MV-4-11 (cell line): Measurements from ENCODE around the gene ELP1.
A peak's percentile ranks its signal among the peaks of the same experiment; 100 is the strongest.
"Not testable (repeated sequence)": the region's sequence is repeated elsewhere in the genome, so short reads cannot be mapped to it uniquely, and the experiment has no call there.

Experiments used
- DNase-seq: peaks from one replicate; lab custom pipeline; 2025; lab: John Stamatoyannopoulos, UW

ELP1 gene, protein sequence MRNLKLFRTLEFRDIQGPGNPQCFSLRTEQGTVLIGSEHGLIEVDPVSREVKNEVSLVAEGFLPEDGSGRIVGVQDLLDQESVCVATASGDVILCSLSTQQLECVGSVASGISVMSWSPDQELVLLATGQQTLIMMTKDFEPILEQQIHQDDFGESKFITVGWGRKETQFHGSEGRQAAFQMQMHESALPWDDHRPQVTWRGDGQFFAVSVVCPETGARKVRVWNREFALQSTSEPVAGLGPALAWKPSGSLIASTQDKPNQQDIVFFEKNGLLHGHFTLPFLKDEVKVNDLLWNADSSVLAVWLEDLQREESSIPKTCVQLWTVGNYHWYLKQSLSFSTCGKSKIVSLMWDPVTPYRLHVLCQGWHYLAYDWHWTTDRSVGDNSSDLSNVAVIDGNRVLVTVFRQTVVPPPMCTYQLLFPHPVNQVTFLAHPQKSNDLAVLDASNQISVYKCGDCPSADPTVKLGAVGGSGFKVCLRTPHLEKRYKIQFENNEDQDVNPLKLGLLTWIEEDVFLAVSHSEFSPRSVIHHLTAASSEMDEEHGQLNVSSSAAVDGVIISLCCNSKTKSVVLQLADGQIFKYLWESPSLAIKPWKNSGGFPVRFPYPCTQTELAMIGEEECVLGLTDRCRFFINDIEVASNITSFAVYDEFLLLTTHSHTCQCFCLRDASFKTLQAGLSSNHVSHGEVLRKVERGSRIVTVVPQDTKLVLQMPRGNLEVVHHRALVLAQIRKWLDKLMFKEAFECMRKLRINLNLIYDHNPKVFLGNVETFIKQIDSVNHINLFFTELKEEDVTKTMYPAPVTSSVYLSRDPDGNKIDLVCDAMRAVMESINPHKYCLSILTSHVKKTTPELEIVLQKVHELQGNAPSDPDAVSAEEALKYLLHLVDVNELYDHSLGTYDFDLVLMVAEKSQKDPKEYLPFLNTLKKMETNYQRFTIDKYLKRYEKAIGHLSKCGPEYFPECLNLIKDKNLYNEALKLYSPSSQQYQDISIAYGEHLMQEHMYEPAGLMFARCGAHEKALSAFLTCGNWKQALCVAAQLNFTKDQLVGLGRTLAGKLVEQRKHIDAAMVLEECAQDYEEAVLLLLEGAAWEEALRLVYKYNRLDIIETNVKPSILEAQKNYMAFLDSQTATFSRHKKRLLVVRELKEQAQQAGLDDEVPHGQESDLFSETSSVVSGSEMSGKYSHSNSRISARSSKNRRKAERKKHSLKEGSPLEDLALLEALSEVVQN (N-terminal part only)

DNA sequence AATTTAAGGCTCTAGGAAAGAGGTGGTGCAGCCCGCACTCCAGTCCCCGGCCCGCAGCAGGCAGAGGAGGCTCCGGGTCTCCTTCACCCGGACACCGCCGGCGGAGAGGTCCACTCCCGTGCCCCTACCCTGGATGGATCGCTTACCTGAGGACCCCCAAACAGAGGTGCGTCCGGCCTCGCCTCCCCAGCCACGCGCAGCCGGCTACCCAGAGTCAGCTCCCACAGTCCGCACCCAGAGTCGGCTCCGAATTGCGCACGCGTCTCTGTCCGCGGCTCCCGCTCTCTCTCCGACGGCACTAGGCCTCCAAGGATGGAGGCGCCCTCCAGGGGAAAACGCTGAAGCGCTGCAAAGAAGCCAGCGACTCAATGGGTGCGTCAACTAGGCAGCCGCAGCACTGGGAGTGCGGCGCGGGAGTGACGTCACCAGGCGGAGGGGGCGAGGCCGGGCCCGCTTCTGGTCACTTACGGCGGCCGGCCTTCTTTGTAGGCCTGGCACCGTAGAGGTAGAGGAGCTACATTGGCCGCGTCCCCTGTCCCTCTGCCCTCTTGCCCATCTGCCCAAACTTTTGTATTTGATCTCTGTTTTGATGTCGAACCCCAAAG is at the start of gene ELP1:
ELP1 (minus strand) TSS at position 407 of the 605 bp plus-strand sequence. CDS start 2,978 bp downstream, outside the sequence.
- peak; percentile 94 for DNase-seq

DNA sequence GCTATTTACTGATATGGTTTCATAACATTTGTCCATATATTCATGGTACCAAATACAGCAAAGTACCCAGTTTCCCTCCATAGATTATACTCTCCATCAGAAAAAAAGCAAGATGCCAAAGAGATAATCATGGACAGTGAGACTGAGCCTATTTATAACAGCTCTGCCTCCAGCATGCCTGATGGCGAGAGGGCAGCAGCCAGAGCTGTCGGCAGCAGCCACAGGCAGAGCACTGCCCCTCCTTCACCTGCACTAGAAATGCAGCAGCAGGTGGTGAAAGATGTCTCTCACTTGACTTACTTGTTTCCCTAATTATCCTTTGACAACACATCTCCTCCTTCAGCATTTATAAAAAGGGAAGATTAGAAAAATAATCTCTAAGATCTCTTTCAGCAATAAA is 47.0 kb upstream of the ELP1 start:
- DNase-seq, result no peak

DNA sequence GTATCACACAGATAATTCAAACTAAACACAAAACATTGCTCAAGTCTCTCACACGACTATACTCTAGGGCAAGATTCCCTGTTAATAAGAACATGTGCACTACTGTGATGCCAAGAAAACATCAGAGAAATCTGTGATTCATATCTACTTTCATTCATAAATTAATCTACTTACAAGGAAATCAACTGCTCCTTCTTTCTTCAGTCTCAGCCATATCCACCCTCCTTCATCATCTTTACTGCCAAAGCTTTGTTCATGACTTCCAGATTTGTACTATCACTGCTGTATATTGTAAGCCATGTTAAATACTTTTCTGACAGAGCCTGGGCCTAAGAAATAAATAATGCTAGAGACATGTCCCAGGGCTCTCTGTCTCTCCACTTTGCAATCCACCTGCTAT is 44.3 kb upstream of the ELP1 start:
- DNase-seq, result no peak

DNA sequence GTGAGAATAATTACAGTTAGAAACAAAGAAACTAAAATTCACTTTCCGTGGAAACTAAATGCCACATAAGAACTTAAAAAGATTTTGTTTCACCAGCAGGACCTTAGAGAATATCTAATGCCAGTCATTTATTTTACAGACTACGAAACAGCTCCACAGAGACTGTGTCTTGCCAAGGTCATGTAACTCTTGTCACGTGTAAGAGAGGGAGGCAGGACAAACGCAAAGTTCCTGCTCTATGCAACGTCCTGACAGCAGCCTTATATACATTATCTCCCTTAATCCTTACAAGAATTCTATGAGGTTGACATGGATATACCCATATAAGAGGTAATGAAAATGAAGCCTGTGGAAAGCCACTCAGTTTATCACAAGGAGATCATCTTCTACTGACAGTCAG is 40.0 kb upstream of the ELP1 start:
- DNase-seq, result no peak

DNA sequence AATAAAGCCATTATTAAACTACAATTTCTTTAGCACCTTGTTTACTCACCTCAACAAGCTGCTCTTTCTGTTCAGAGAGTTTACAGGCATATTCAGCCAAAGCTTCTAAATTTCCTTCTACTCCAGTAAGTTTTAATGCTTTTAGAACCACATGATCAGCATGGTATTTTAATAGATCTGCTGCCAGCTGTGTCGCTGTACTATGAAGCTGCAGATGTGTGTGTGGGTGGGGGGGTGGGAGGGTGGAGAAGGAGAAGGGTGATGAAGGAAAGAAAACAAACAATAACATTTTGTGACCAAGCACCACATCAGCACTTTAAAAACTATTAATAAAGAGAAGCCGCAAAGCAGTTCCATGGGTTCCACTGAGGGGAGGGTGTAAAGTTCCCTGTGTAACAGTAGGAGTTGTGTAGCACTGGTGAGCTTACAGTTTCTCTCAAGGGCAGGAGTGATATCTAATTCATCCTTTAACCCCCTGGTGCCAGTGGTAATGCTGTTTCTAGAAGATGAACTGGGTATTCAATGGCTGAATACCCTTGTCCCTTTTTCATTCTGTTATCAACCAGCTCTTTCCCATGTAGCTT is 38.8 kb upstream of the ELP1 start:
- DNase-seq, result no peak

DNA sequence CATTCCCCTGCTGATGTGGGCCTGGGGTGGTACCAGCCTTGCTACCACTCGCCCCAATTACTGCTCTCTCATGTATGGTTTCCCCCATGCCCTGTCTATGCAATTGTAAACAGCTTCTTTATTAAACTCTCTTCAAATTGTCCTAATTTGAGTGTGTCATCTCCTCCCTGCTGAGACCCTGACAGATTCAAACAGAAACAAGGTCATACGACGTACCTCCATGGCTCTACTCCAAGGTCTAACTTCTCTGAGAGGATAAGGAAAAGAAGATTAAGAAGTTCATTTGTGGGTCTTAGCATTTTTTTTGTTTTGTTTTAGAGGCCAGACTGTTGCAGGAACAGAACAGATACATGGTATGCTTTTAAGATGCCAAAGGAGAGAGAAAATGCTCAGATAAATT is 38.3 kb upstream of the ELP1 start:
- no peak for DNase-seq

DNA sequence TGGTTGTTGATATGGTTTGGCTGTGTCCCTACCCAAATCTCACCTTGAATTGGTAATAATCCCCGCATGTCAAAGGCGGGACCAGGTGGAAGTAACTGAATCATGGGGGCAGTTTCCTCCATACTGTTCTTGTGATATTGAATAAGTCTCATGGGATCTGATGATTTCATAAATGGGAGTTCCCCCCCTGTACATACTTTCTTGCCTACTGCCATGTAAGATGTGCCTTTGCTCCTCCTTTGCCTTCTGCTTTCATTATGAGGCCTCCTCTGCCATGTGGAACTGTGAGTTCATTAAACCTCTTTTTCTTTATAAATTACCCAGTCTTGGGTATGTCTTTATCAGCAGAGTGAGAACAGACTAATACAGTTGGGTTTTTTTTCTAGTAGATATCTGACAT is 37.5 kb upstream of the ELP1 start:
- DNase-seq, result not testable (repeated sequence)

DNA sequence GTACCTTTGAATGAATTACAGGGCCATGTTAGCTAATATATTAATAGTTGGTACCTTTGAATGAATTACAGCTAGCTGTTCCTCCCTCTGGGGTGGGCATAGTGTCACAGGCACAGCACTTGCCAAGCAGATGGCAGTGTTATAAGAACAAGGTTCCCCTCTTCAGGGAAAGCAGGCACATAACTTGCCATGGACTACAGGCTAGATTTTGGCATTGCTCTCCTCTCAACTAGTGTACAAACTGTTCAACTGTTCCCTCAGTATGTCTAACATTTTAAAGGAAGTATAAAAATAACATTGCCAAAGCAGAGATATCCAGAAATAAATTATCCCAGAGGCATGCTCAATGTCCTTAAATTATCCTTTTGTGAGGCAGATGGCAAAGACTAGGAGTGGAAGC is 34.0 kb upstream of the ELP1 start:
- no peak for DNase-seq

DNA sequence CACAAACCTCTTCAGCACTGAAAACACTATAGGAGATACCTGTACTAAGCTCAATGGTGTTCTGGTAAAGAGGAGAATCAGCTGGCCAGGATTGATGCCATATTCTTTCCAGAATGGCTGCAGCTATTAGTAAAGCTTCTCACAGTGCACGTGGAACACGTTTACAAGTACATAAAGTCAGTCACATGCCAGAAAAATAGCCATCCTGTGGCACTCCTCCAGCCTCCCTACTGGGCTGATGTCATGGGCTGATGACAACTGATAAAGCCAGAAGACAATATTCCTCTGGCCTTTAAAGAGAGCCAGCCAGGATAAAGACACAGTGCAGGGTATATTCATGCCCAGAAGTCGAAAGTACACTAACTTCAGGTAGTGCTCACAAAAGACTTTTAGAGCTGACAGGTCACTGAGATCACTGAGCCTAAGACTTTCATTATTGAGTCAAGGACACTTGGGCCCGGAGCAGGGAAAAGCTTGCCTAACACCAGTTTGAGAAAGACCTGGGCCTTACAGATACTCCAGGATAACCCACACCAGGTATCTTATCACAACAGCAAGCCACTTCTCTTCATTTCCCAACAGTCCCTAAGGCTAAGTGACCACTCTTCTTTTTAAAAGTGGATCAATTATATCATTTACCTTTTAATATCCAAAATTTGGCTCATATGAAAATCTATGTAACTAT is 29.7 kb upstream of the ELP1 start:
- DNase-seq, result no peak

DNA sequence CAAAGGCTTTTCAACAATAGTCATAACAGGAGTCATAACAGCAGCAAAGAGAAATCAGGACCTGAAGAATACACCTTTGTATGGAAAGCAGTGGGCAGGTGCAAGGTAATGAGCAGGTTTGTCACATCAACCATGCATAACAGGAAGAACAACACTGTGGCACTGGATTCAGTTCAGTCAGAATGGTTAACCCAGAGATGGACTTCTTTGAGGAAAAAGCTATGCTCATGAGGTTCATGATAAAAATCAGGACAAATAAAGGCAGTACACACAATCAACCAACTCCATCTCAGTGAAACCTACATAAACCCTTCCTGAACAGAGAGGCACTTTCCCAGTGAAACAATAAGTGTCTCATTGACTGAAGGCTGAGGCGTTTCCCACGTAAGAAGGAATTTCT is 27.2 kb upstream of the ELP1 start:
- no peak for DNase-seq

DNA sequence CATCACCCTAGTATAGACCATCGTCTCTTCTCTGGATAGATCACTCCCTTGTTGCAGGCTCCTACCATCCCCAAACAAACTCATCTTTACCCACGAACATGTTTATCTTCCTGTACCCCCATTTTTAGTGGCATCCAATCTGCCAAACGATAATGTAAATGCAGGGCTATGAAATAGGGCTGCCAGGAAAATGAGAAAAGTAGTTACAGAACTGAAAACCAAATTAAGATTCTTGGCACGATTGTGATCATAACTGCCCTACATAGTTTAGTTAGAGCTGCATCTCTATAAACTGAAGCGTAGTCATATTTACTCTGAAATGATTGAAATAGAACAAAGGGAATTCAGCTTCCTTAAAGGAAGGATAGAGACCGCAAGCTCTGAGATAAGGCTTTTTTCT is 26.4 kb upstream of the ELP1 start:
- DNase-seq, result no peak

DNA sequence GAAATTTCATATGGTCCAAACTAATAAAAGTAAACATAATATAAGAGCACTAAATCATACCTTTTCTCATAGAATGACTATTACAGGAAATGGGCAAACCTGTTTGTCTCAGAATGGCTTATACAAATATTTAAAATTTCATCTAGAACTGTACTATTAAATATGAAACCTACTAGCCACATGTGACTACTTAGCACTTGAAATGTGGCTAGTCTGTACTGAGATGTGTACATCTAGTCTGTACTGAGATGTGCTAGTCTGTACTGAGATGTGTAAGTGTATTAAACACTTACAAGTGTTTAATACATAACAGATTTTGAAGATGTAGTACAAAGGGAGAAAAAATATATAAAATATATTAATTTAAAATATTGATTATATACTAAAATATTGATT is 22.7 kb upstream of the ELP1 start:
- no peak for DNase-seq

DNA sequence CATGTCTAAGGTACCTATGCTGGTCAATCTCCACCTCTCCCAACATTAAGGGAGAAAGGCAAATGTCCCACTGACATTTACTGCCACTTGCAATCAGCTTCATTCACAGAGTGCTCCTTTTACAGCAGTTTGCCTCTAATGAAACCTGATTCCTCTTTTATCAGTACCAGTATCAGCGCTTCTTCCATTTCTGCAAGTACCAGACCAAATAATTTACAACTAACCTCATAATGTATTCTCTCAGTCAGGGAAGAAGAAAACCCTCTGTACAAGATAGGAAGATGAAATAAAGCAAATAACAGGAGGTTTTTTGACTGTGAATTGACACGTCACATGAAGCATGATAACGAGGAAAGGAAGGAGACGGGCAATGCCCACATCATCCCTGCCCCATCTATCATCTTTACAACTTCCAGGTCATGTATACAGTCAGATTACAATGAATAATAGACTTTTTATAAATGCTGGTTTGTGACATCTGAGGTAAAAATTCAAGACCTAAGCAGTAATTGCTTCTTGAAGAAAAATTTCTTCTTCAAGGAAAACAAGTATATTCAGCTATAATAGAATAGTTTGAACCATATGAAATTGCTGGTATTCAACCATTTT is 22.2 kb upstream of the ELP1 start:
- no peak for DNase-seq

DNA sequence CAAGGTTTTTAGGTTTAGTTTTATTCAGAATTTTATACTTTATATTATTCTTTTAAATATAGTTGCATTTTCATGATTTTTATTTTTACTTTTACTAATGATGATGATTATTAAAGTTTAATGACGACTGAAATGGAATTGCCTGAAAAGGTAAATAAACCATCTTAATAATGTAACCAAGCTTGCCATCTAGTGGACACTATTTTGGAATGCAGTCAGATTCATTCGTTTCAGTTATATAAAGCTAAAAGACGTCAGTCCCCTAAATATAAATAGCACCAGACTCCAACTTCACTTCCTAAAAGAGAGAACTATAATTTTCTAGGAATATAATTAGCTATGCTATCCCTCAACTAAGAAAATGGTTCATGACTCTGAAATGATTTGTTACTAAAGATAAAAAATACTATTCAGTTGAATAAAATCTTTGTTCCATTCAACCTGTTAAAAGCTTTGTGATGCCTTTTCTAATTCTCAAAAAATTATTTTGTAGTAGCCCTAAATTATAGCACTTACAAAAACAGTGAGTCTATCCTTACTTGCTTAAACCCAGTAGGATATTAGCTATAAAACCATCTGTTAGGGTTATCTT is 20.2 kb upstream of the ELP1 start:
- DNase-seq, result peak; percentile 41

DNA sequence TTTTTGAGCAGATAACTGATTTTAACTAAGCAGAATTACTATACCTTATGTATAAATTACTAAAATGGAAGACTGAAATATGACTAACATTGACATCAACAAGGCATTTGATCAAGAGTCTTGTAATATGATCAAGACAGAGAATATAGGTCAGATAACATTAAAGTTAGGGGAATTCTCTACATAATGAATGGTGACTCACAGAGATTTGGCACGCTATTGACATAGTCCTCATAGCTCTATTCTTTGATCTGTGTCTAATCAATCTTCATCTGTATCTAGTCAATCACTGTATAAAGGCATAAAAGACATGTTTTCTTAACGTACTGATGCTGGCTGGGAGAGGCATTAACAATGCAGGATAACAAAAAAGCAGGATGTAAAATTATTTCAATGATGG is 17.7 kb upstream of the ELP1 start:
- DNase-seq, result no peak

DNA sequence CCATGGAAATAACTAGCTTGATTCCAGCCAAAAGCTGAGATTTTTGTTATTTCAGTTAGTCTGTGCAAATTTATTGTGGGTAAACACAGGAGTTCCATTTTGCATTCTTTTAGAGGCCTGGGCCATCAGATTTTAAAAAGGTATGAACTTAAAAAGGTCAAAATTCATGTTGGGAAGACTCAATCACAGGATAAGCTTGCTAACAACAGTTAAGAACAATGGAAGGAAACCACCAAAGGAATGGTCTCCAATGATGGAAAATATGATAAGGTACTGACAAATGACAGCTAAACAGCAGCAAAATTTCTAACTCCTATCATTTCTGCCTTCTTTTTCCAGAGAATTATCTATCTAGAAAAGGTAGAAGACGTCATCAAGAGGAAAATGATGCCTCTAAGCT is 16.2 kb upstream of the ELP1 start:
- DNase-seq, result no peak

DNA sequence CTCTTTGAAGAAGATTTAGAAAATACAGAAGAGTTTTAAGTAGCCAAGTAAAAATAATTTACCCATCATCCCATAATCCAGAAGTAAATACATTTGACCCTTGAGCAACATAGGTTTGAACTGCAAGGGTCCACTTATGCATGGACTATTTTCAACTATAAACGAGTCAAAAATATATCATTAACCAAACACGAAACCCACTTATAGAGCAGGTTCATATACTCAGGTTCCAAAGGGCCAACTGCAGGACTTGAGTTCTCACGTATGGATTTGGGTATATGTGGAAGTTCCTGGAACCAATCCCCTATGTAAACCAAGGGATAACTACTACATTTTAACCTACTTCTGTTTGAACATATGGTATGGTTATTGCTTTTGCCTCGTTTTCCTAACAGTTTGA is 6.1 kb upstream of the ELP1 start:
- no peak for DNase-seq

DNA sequence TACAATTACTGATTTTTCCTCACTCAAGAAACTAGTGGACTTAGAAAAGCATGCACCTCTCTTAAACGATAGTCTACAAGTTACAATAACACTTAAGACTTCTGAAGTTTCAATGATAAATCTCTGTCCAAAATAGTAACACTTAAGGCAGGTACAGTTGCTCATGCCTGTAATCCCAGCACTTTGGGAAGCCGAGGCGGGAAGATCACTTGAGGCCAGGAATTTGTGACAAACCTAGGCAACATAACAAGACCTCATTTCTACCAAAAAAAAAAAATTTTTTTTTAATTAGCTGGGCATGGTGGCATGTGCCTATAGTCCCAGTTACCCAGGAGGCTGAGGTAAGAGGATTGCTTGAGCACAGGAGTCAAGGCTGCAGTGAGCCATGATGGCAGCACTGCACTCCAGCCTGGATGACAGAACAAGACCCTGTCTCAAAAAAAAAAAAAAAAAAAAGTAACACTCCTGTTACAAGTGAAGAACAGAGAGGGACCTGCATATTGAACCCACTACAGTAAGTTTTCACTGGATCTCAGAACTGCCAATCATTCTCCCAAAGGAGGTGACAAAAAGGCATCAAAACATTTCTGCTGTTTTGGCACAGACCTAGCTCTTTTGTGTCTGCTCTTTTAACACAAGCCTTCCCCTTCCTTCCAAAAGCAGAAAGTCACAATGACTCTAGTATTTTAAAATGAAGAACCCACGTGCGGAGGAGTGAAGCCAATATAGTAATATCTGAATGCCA is 3.8 kb upstream of the ELP1 start:
- DNase-seq, result no peak

DNA sequence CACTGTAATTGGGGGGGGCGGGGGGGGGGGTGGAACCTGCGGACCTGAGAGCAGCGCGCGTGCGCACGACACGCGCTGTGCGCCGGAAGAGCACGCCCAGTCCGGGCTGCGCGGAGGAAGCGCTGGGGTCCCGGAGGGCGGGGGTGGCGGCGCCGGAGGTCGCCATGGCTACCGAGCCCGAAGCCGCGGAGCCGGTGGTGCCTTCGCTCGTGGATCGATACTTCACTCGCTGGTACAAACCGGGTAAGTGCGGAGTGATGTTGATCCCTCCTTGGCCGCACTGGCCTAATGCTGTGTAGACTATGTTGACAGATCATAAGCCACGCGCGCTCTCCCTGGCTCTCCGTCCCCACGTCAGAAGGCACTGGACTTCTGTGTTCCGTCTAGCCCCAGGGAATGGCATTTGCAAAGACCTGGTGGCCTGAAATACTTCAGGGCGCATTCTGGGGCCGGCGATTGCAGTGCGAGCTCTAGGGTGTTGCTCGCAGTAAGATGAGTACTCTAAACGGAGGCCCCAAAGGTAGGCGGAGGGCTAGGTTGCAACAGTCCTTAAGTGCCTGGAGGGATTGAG is 484 bp upstream of the ELP1 start, which contains the start of gene ABITRAM:
ABITRAM (plus strand) TSS at position 78 of the 571 bp plus-strand sequence; CDS start at position 165, 87 bp downstream.
- DNase-seq, result peak; percentile 74
